22Rv1 (cell line): ENCODE data around the gene PLD4.

ENCODE experiments used
- CTCF ChIP-seq: fragments of 450-650 bp; IDR thresholded peaks from 2 replicates; pipeline ENCODE4 v1.5.1; 2017; ENCODE audit warnings: mild to moderate bottlenecking
- ZFX ChIP-seq: fragments of 450-650 bp; IDR thresholded peaks from 2 replicates; pipeline ENCODE4 v1.6.1; 2017; ENCODE audit warnings: antibody characterized with exemption, borderline replicate concordance

- TF ChIP-seq CTCF: no peak
- no peak for TF ChIP-seq ZFX
Measured at GRCh38 chr14:104956290-104956890, 31.7 kb downstream of the PLD4 start.
